NCI-H82 (cell line): ENCODE data around the gene AGAP1.

Experiments used
- DNase-seq: peaks from one replicate; lab custom pipeline; 2025; lab: John Stamatoyannopoulos, UW

The AGAP1 gene

DNA sequence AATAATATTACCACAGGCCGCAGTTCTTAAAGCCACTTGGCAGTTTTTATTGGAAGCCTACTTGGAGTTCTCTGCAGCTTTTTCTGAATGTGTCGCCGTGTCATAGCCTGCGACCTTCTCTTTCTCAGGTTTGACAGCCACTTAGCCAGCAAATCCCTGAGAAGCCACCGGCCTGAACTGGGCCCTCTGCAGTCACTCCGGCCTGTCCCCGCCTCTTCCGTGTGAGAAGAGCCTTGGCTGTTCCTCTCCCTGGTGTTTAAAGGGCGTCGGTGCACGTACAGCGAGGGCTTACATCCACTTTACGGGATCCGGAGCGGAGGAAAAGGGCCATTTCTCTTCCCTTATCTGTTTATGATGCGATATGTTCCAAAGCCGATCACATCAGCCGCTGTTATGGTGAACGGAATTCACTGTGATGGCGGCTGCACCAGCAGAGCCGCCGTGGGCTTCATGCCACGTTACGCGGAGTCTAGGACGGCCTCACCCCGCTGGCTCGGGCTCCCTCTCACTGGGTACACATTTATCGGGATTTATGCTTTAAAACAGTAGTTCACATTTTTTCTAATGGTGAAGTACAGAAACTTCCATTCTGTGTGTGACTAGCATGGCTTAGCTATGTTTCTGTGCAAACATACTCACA lies 607.6 kb downstream of the AGAP1 start:
- DNase-seq = no peak

DNA sequence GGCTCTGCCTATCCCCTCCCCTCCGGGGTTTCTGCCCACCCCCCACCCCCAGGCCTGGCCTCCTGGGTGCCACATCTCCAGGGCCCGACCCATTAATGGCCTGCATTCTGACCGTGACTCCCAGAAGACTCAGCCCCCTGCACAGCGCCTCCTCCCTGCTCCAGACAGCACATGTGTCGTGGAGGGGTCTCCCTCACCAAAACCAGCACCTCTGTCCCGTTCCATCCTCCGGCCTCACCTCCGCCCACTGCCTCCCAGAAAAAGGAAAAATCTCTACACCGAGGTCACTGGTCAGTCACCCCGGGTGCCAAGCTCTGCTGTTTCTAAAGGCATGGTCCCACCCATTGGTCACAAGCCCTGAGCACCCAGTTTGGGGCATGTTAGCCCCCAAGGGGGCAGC lies 609.1 kb downstream of the AGAP1 start:
- no peak for DNase-seq

DNA sequence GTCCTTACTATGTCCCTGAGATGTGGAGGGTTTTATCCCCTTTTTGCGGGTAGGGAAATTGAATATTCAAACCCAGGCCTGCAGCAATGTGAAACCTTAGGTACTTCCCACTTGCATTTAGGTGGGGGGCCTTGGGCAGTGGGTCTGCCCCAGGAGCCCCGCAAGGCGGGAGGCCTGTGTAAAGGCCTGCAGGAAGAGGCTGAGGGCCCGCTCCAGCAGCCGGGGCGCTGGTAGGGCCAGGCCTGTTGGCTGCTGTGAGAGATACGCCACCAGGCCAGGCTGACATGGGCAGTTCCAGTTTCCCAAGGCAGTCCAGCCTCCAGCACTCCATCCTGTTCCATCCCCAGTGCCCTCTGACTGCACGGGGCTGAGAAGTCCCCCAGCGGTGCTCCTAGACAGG lies 610.1 kb downstream of the AGAP1 start:
- DNase-seq = no peak

DNA sequence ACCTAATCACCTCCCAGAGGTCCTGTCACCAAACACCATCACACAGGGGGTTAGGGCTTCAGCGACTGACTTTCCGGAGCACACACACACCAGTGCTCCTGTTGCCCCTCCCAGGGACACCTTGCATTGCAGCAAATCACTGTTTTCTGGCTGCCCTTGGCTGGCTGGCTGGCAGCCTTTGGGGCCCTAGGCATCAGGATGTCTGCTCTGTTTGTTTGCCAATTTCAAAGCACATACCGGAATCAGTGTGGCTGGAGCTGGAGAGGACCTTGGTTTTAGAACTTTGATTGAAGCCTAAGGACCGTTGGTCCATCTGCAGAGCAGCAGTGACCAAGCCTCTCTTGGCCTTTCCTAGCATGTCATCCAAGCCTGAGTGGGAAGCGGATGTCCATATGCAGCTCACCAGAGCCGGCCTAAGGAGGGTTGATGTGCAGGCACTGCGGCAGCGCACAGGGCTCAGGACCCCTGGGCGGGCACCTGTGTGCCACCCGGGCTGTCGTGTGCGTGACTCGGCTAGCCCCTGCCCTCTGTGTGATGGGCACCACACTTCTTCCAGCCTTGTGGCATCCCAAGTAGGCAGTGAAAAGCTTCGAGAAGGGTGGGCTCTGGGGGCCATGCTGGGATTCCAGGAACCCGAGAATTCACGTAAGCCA lies 612.2 kb downstream of the AGAP1 start:
- DNase-seq = no peak

DNA sequence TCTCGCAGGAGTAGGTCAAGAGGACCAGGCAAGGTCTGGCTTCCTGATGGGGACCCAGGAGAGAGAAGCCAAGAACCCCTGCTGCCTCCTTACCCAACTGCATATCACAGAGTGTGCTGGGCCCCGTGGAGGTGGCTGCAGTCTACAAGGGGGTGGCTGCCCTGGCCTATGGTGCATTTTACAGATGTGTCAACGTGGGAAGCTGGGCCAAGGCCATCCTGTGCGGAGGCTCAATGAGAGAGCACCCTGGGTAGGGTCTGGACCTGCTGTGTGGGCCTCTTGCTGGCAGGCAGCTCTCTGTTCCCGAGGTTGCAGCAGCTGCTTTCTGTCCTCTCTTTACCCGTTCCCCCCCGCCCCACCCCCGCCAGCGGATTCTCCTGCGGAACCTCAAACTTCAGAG lies 612.9 kb downstream of the AGAP1 start:
- no peak for DNase-seq

DNA sequence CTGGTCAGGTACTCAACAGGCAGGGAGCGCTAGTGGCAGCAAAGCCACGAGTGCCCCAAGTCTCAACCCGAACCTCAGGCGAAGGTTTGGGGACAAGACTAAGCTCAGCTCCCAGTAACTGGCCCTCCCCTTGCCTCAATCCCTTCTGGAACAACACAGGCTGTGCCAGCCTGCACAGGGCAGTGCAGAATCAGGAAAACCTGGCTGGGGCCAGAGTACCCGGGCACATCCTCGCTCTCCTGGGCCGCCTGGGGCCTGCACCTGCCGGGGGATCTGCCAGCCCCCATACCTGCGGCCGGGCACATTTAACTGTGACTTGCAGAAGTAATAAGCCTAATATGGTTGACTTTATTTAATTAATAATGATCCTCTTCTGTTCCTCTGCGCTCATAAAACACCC lies 613.7 kb downstream of the AGAP1 start:
- no peak for DNase-seq

DNA sequence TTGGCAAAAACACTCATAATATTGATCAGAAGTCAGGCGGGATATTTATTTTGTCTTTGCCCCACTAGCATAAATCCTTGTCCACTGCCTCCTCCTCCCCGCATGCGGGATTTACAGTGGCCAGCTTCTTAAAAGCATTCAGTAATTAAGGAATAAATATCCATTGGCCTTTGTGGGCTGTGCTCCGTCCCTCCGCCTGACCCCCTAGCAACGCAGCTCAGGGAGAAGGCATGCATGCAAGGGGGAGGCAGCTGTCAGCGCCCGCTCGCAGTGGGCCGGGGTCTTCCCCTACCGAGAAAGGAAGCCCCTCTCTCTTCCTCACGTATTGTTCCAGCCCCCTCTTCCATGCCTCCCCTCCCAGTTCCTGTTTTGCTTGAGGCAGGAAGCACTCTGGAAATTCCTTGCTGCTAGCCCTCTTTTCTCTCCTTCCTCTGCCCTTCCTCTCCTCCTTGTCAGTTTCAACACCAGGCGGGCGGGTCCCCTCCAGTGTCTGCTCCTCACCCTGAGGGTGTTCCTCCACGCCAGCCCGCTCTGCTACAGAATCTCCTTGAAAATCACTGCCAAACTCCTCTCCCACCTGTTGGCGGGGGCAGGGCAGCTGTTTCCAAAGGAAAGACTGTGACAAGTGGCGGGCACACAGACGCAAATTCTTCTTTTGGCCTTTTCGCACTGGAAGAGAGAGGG lies 614.2 kb downstream of the AGAP1 start:
- DNase-seq = no peak

DNA sequence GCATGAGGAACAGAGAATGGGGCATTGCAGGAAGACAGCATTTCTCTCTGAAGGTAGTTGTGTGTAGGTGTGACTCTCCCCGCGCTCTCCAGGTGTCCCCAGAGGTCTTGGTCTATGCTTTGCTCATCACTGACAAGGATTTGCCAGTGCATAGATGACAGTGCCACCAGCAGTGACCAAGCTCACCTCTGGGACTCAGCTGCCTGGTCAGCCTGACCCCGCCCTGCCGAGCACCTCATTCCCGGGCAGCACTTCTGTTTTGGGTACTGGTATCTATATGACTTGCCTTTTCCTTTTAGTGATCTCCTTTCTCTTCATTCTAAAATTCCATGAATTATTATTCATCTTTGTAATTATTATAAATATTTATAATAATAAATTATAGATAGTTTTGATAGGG lies 615.2 kb downstream of the AGAP1 start:
- DNase-seq = no peak

DNA sequence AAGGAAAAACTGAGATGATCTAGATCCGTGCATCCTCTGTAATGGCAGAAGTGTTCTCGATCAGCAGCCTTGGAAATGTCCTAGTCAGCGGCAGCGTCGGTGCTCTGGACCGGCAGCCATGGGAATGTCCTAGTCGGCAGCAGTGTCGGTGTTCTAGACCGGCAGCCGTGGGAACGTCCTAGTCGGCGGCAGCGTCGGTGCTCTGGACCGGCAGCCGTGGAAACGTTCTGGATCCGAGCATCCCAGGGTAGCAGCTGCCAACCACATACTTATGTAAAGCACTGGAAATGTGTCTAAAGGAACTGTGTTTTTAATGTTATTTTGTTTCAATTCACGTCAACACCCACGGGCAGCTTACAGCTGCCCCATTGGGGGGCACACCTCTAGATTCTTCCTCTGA lies 615.6 kb downstream of the AGAP1 start:
- no peak for DNase-seq

DNA sequence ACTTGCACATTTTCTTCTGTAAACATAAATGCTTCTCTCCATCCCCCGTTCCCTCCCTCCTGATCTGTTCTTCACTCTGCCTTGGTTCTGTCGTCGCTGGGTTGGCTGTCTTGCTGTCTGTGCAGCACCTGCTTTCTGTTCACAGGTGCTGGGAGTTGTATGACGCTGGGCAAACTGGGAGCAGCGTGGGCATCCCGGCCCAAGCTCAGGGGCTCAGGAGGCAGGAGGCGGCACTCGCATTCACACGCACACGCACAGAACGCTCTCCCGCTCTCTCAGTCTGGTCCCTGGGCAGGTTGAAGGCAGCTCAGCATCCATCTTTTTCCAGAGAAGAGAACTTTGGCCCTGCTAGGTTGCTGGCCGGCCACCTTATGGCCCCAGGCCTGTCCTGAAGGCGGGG lies 618.6 kb downstream of the AGAP1 start:
- no peak for DNase-seq

DNA sequence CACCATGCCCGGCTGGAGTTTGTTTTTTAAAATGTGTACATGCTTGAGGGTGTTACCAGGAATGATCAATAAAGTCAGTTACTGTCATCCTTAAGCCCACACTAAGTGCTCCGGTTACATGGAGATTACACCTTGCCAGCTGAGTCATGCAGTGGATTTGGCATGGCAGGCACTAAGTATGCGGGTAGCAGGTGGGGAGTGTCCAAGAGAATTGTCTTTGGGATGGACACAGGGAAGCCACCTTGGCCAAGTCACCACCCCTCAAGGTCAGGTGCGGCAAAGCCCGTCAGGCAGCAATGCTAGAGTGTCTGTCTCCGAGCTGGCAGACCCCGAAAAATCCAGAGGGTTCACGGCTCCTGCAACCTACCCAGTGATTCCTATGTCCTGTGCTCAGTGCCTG lies 619.6 kb downstream of the AGAP1 start:
- peak; percentile 22 for DNase-seq

DNA sequence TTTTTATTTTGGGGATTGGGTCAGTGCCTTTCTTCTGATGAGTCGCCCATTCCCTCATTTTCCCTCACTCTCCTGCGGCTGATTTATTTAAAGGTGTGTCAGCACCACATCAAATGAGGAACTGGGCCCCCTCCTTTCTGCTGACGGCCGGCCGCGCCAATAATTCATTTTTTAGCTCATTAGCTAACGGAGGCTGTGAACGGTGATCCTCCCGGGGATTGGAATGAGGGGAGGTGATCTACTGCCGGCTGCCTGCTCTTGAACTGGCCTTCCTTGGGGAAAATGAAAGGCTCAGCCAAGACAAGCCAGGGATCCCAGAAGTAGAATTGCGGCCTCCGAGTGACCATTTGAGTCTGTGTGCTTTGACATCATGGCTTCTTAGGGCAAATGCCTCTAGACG lies 620.1 kb downstream of the AGAP1 start:
- peak; percentile 30 for DNase-seq

DNA sequence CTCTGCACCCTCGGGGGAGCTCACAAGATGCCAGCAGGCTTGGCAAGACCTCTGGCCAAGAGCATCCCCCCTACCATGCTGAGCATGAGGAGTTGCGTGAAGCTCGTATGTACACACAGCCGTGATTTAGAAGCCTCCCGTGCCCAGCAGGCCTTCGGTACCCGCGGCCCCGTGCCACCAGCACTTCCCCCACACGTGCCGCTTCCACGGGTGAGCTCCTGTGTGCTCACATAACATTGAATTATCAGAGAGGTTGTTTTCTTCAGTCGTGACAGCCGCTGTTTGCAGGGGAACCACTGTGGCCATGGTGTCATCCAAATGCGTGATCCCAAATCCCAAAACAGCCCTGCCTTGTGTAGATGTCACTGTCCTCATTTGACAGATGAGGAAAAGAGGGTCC lies 621.1 kb downstream of the AGAP1 start:
- no peak for DNase-seq

DNA sequence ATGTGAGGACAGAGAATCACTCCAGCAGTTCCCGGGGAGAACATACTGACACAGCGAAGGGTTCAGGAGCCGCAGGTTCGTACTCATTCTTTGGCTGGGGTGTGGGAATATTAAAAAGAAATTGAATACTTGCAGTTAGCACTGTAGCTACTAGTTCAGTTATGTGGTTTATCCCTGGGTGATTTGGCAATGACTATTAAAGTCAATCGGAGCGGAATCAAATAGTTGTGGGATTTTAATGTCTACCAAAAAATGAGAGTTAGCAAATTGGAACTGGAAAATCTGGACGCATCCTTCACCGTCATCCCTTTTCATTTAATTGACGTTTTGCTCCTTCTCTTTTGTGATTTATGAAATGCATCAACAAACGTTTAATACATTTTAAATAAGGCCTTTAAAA lies 623.6 kb downstream of the AGAP1 start:
- no peak for DNase-seq

DNA sequence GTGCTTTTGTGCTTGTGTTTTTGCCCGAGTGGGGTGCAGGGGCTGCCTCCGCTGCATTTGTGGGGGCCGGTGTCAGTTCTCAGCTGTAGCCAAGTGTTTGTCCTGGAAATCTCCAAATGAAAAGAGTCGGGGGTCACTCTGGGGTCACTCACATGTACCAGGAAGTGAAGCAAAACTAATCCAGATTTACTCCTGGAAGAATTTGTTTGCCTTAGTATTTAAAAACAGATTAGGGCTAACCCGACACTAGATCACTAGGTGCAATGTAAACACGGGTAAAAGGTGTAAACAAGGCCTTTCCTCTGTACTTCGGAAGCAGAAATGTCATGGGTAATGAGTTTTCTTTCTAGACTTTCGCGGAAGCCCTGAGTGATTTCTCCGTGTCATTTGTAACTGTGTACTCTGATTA lies 624.0 kb downstream of the AGAP1 start:
- peak; percentile 62 for DNase-seq

DNA sequence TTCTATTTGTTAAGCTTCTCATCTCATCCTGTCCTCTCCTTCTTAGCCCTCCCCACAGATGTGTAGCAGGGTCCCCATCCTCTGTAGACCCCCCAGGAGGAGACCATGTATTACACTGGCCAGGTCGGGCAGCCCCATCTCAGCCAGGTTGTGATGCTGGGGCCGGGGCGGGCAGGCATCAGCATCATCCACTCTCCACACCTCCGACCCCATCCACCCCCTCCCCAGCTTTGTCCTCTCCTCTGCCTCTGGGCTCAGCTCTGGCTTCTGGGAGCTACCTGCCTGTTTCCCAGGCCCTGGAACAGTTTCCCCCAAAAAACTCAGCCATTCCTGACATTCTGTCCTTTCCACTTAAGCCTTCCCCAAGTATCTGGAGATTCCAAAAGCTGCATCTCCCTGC lies 625.2 kb downstream of the AGAP1 start:
- DNase-seq = no peak

DNA sequence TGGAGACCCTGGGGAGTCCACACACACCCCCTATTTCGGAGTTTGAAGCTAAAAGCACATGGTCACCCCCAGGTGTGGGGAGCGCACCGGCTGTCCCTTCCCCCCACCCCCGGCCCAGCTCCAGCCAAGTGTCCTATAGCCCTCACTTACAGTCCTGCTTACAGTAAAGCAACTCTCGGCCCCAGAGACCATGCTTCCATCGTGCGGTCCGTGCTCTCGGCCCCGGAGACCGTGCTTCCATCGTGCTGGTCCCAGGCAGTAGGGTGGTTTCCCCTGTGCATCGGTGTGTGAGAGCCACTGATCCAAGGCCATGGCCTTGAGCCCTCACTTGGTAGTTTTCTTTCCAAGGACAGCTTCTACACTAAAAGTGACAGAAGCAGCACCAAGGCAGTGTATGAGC lies 625.6 kb downstream of the AGAP1 start:
- no peak for DNase-seq

DNA sequence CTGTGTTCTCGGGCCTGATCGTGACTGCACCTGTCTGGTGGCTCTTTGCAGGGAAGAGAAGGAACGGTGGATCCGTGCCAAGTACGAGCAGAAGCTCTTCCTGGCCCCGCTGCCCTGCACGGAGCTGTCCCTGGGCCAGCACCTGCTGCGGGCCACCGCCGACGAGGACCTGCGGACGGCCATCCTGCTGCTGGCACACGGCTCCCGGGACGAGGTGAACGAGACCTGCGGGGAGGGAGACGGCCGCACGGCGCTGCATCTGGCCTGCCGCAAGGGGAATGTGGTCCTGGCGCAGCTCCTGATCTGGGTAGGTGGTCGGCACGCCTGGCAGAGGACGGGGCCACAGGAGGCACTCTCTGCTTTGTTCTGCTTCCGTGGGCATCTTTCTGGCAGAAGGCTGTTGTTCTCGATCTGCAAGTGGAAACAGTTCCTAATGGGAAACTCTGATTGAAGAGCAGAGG lies 626.3 kb downstream of the AGAP1 start:
- no peak for DNase-seq

DNA sequence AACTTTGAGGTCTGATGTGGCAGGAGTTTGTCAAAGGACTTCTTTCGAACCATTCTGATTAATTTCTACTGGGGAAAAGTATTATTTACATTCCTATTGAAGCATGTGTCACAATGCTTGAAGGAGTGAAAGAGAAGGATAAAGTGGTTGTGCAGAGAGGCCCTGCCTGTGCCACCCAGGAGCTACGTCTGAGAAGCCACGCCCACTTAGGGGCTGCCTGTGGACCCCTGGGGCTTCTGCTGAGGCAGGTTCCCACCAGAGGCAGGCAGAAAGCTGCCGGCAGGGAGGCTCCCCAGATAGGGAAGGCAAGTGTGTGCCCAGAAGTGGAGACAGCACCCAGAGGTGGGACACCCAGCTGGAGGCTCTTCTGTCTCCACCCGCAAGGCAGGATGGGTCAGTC lies 627.0 kb downstream of the AGAP1 start:
- no peak for DNase-seq

DNA sequence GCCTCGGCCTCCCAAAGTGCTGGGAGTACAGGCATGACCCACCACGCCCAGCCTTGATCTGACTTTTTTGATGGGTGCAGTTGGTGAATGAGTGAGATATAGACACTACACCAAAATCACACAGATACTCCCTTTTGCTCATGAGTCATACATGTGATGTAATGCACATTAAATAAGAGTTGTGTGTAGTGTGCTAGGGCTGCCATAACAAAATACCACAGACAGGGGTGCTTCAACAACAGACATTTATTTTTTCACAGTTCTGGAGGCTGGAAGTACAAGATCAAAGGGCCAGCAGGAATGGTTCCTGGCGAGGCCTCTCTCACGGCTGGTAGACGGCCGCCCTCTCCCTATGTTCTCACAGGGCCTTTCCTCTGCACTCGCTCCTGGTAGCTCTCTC lies 627.7 kb downstream of the AGAP1 start:
- DNase-seq = no peak

DNA sequence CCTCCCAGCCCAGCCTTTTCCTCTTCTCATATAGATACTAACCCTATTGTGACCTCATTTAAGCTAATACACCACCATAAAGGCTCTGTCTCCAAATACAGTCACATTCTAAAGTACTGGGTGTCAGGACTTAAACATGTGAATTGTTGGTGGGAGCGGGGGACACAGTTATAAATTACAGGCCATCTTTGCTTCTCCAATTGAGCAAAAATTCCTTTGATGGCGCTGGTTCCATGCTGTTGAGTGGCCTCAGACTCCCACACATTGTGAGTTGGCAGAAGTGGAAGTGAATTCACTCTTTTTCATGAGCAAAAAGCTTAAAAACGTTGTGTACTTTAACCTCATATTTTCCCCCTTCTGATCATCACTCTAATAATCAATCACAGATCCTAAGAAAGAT lies 628.4 kb downstream of the AGAP1 start:
- no peak for DNase-seq

DNA sequence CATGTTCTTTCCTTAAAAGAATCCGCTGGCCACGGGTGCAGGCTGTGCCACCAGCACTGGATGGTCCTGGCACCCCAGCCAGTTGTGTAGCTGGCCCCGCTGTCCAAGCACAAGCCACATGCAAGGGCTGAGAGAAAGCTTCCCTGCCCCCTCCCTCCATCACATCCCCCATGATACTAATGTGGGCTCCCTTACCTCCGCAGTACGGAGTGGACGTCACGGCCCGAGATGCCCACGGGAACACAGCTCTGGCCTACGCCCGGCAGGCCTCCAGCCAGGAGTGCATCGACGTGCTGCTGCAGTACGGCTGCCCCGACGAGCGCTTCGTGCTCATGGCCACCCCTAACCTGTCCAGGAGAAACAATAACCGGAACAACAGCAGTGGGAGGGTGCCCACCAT lies 629.9 kb downstream of the AGAP1 start:
- DNase-seq = no peak

DNA sequence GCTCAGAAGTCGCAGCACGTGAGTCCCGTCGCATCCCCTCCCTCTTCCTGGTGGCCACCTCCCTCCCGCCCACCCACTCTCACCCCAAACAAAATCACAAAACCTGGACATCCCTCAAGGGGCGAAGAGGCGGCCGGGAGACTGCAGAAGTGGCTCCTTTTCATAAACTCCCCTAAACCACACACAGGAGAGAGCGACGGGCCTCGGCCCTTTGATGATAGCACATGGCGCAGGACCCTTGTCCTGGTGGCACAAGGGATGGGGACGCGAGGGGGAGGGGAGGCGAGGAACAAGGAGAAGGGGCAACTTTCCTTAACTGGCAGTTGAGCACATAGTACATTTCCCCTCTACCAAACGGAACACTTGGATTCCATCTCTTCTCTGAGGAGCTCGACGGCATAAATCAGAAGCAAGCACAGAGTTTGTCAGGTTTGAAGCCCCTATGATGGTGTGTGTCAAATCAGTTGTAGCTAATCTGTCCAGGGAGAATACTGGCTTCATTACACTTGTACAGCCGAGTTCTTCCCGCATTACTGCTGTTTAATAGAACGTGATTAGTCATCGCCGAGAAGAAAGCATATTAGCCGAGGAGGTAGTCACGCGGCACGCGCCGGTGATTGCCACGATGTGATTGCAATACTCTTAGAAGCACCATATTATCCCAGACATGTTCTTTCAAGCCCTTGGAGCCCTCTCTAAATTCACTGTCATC lies 630.5 kb downstream of the AGAP1 start:
- DNase-seq = no peak
